Muscle of leg (tissue), 11 donors: ENCODE measurements around the gene LARP4B. TPM values are rescaled to one million over a fixed set of nuclear protein-coding genes. Genes with fewer than 3 reads are reported as not detected.
A peak's percentile ranks its signal among the peaks of the same experiment; 100 is the strongest.

Experiments
- DNase-seq: peaks from one replicate; pipeline ENCODE4 v3.0.0; 2013
- H3K27ac ChIP-seq: one replicate; pipeline ENCODE4 v1.5.1; 2013; ENCODE audit warnings: mild to moderate bottlenecking, low read length, control low read depth
- H3K27me3 ChIP-seq: one replicate; pipeline ENCODE4 v1.6.1; 2013; ENCODE audit warnings: low read length; ENCODE audit not compliant: control insufficient read depth, insufficient read depth
- H3K36me3 ChIP-seq: one replicate; pipeline ENCODE4 v1.6.1; 2013; ENCODE audit warnings: low read length; ENCODE audit not compliant: control insufficient read depth, insufficient read depth
- H3K4me1 ChIP-seq: one replicate; pipeline ENCODE4 v1.6.1; 2013; ENCODE audit warnings: low read length; ENCODE audit not compliant: control insufficient read depth, insufficient read depth
- H3K4me3 ChIP-seq: one replicate; pipeline ENCODE4 v1.5.1; 2013; ENCODE audit warnings: low read length, control low read depth
- H3K9me3 ChIP-seq: replicated peaks from 2 replicates; pipeline ENCODE4 v1.6.1; 2013; ENCODE audit warnings: low read depth, low read length; ENCODE audit not compliant: control insufficient read depth
- WGBS: methylation state at CpG from one replicate; pipeline ENCODE4 v1.1.5; 2013; ENCODE audit warnings: missing lambda C conversion rate; ENCODE audit not compliant: insufficient coverage; 5-methylcytosine and 5-hydroxymethylcytosine counted together
- polyA plus RNA-seq, 8 donors: library from polyadenylated mRNA; unstranded; fragments of 120-200 nt; gene quantifications; one replicate each; pipeline versions ENCODE4 v1.2.1 to v1.2.3, GENCODE V29; 2013; ENCODE audit warnings: inconsistent platforms in 1 of 8, low replicate concordance in 1 of 8; ENCODE audit not compliant: insufficient read length in 8 of 8, insufficient read depth in 1 of 8
- total RNA-seq: library from RNA; stranded (reverse); fragments of 120-200 nt; gene quantifications from one replicate; pipeline ENCODE4 v1.2.4, GENCODE V29; 2013

LARP4B gene
- total and polyA plus RNA-seq, 9 donors, result 35.8 to 84.5 (median 54.8) TPM

GRCh38 chr10:871951-872403 lies 59.5 kb downstream of the LARP4B start:
- WGBS, result 91% methylated on average over 10 of the region's 12 CpGs
- no peaks in the 10 kb centered on the region for H3K9me3 ChIP-seq
- peaks cover 8% of the 10 kb centered on the region for H3K4me1 ChIP-seq
- H3K36me3 ChIP-seq, result peaks cover 34% of the 10 kb centered on the region
- peak overlapping the region; percentile 25 for H3K4me3 ChIP-seq
- DNase-seq, result no peak
- peak overlapping the region; percentile 60 for H3K27ac ChIP-seq
- no peaks in the 10 kb centered on the region for H3K27me3 ChIP-seq

DNA sequence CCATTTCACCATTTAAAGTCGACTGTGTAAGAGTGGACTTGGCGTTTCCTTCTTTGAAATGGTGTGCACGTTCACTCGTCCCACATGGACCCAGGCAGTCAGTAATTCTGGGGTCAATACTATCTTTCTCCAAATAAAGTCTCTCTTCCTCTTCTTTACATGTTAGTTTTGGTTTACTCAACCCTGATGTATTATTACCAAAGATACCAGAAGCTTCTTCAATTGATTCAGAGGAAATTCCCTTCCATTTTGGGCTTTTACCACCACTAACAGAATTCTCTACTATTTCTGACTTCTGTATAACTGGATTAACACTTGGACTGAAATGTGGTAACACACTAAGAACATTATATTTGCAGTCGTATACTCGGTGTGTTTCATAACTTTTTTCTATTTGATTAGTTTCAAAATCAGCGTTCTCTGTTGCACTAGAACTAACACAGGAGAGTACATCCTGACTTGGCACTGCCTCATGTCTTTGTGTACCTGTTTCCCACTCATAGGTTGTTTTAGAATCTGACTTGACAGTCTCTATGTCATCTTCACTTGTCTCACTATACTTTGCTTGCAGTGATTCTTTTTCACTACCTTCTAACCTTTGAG lies 60.8 kb downstream of the LARP4B start:
- Histone ChIP-seq H3K9me3 (no peaks in the 10 kb centered on the region), H3K36me3 (peaks cover 27% of the 10 kb centered on the region), H3K27me3 (no peaks in the 10 kb centered on the region), H3K27ac (no peak overlapping the region), H3K4me3 (no peak overlapping the region), H3K4me1 (peaks cover 9% of the 10 kb centered on the region)
- 100% methylated on average over 1 of the region's 7 CpGs for WGBS
- no peak for DNase-seq

DNA sequence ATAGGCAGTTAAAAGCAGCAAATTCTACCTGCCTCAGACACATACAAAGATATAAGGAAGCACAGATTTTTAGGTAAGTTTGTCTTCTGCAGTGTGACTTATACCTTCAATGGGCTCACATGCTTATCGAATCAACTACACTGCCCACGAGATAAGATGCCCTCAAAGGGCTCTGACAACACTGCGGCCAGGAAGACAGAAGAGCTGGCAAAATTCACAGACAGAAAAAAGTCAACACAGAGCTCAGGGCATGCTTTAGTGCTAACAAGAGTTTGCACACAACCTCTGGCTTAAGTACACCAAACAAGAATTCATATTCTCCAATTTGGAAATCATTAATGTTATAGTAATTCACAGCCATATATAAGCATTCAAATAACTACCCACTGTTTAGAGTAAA lies 62.3 kb downstream of the LARP4B start:
- Histone ChIP-seq H3K4me3 (no peak overlapping the region), H3K27ac (no peak overlapping the region), H3K9me3 (no peaks in the 10 kb centered on the region), H3K27me3 (no peaks in the 10 kb centered on the region), H3K36me3 (peaks cover 28% of the 10 kb centered on the region), H3K4me1 (peaks cover 9% of the 10 kb centered on the region)
- no peak for DNase-seq
- WGBS, result 79% methylated on average over 2 of the region's 3 CpGs

- Histone ChIP-seq H3K27ac (no peak overlapping the region), H3K27me3 (no peaks in the 10 kb centered on the region), H3K4me1 (peaks cover 9% of the 10 kb centered on the region), H3K9me3 (no peaks in the 10 kb centered on the region), H3K36me3 (peaks cover 36% of the 10 kb centered on the region), H3K4me3 (no peak overlapping the region)
- DNase-seq, result no peak
- WGBS, result no CpG with 5 or more reads among the region's 6 CpGs
Measured at GRCh38 chr10:867807-868206, 63.7 kb downstream of the LARP4B start.

- 84% methylated on average over 3 of the region's 4 CpGs for WGBS
- no peak overlapping the region for H3K4me3 ChIP-seq
Measured at GRCh38 chr10:866577-866941, 64.9 kb downstream of the LARP4B start.

GRCh38 chr10:865924-866576 lies 65.5 kb downstream of the LARP4B start:
- peak overlapping the region; percentile 35 for H3K27ac ChIP-seq
- H3K4me1 ChIP-seq, result peaks cover 9% of the 10 kb centered on the region
- H3K4me3 ChIP-seq, result no peak overlapping the region
- H3K27me3 ChIP-seq, result no peaks in the 10 kb centered on the region
- DNase-seq, result no peak
- H3K9me3 ChIP-seq, result no peaks in the 10 kb centered on the region
- H3K36me3 ChIP-seq, result peaks cover 29% of the 10 kb centered on the region
- WGBS, result 98% methylated on average over 3 of the region's 8 CpGs

More at GRCh38 chr10:866577-866941, 64.9 kb downstream of the LARP4B start:
- Histone ChIP-seq H3K4me1 (peaks cover 9% of the 10 kb centered on the region), H3K9me3 (no peaks in the 10 kb centered on the region), H3K27ac (peak overlapping the region; percentile 35), H3K27me3 (no peaks in the 10 kb centered on the region), H3K36me3 (peaks cover 33% of the 10 kb centered on the region)
- DNase-seq, result no peak

DNA sequence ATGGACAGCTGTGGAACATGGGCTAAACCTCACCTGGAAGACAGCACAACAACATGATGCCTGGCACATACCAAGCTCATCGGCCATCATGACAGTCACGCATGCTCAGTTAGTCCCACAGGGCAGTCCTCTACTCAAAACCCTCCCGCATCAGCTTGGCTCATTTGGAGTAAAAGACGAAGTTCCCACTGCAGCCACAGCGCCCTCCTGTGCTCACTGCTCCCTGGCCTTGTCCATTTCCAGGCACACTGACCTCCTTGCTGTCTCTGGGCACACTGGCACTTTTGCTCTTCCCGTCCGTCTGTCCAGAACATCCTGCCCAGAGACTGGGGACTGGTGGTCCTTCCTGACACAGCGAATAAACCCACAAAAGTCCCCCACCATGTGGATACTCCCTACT lies 66.2 kb downstream of the LARP4B start:
- WGBS, result 90% methylated on average over 8 of the region's 8 CpGs
- Histone ChIP-seq H3K27ac (no peak overlapping the region), H3K9me3 (no peaks in the 10 kb centered on the region), H3K27me3 (no peaks in the 10 kb centered on the region), H3K4me1 (peaks cover 9% of the 10 kb centered on the region), H3K36me3 (peaks cover 30% of the 10 kb centered on the region), H3K4me3 (no peak overlapping the region)
- no peak for DNase-seq

GRCh38 chr10:860519-860918 lies 71.0 kb downstream of the LARP4B start:
- WGBS, result 69% methylated on average over 2 of the region's 4 CpGs
- Histone ChIP-seq H3K27ac (no peak overlapping the region), H3K36me3 (peaks cover 28% of the 10 kb centered on the region), H3K4me3 (no peak overlapping the region), H3K9me3 (no peaks in the 10 kb centered on the region), H3K4me1 (no peaks in the 10 kb centered on the region), H3K27me3 (no peaks in the 10 kb centered on the region)
- DNase-seq, result no peak

GRCh38 chr10:856416-857157 lies 74.9 kb downstream of the LARP4B start:
- no peaks in the 10 kb centered on the region for H3K27me3 ChIP-seq
- H3K4me3 ChIP-seq, result no peak overlapping the region
- DNase-seq, result peak; percentile 66
- WGBS, result 29% methylated on average over 5 of the region's 11 CpGs
- H3K9me3 ChIP-seq, result no peaks in the 10 kb centered on the region
- peaks cover 21% of the 10 kb centered on the region for H3K36me3 ChIP-seq
- H3K27ac ChIP-seq, result no peak overlapping the region
- no peaks in the 10 kb centered on the region for H3K4me1 ChIP-seq

DNA sequence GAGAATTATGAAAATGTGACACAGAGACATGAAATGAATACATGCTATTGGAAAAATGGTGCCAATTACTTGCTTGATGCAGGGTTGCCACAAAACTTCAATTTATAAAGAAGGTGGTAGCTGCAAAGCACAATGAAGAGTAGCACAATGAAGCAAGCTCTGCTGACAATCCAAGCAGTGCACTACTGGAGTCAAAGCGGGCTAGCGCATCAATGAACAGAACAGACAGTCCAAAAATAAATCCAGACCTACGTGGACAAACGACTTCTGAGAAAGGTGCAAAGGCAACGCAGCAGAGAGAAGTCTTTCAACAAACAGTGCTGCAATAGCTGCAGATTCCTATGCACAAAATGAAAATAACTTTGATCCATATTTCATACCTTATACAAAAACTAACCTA lies 75.8 kb downstream of the LARP4B start:
- Histone ChIP-seq H3K4me3 (no peak overlapping the region), H3K36me3 (peaks cover 21% of the 10 kb centered on the region), H3K9me3 (no peaks in the 10 kb centered on the region), H3K27ac (no peak overlapping the region), H3K27me3 (no peaks in the 10 kb centered on the region), H3K4me1 (no peaks in the 10 kb centered on the region)
- no peak for DNase-seq
- WGBS, result 42% methylated on average over 3 of the region's 5 CpGs
